Activated CD8-positive, alpha-beta T cell treated with anti-CD3 and anti-CD28 coated beads for 36 hours (primary cell): Measurements from ENCODE around the gene CLCN5. TPM values are rescaled to one million over a fixed set of nuclear protein-coding genes. Genes with fewer than 3 reads are reported as not detected.

ENCODE experiments used
- ATAC-seq: fragments of 200-7000 bp; cut with Tn5 transposase; one replicate; pipeline ENCODE4 v1.10.0; 2021; ENCODE audit warnings: mild to moderate bottlenecking, moderate library complexity
- CTCF ChIA-PET: fragments of 350-600 bp; sonication (Branson Sonifier 250); formaldehyde crosslinking; loops from one replicate; lab custom pipeline; 2021; ENCODE audit warnings: antibody characterized with exemption; lab: Charles Lee
- POLR2A ChIA-PET: fragments of 350-600 bp; sonication (Branson Sonifier 250); formaldehyde crosslinking; loops from one replicate; lab custom pipeline; 2021; ENCODE audit warnings: antibody characterized with exemption; lab: Charles Lee
- DNase-seq: peaks from one replicate; pipeline ENCODE4 v3.0.0-alpha.2; 2020
- H3K27ac Mint-ChIP-seq: one replicate; pipeline ENCODE4 v1.8.0; 2021; ENCODE audit warnings: mild to moderate bottlenecking, mixed read lengths
- H3K27me3 Mint-ChIP-seq: one replicate; pipeline ENCODE4 v1.8.0; 2021; ENCODE audit warnings: mixed read lengths
- H3K36me3 Mint-ChIP-seq: one replicate; pipeline ENCODE4 v1.8.0; 2021; ENCODE audit warnings: low read depth, mixed read lengths
- H3K4me1 Mint-ChIP-seq: one replicate; pipeline ENCODE4 v1.8.0; 2021; ENCODE audit warnings: low read depth, mixed read lengths
- H3K4me3 Mint-ChIP-seq: one replicate; pipeline ENCODE4 v1.8.0; 2021; ENCODE audit warnings: mild to moderate bottlenecking, moderate library complexity, mixed read lengths
- H3K9me3 Mint-ChIP-seq: one replicate; pipeline ENCODE4 v1.8.0; 2021; ENCODE audit warnings: mixed read lengths
- CTCF ChIP-seq: fragments of 200-600 bp; IDR thresholded peaks from one replicate; pipeline ENCODE4 v1.8.0; 2022; ENCODE audit warnings: antibody characterized with exemption, mild to moderate bottlenecking
- intact Hi-C: fragments of 100-400 bp; cut with micrococcal nuclease; formaldehyde crosslinking; loops from one replicate; pipeline ENCODE4 v1.10.0; 2022
- total RNA-seq, 2 experiments: library from RNA; stranded (reverse); gene quantifications; one replicate each; pipeline ENCODE4 v1.2.3, GENCODE V29; 2021

CLCN5 gene
- 1 to 10 TPM; 1.7 TPM for total RNA-seq

GRCh38 chrX:49922291-49923241 is at the start of gene CLCN5:
CLCN5 (plus strand) TSS chrX:49922596; CDS start chrX:49925299, 2,703 bp downstream.
- peak within 1 kb of the TSS; percentile 74 for H3K4me3 Mint-ChIP-seq
- ATAC-seq = peak; percentile 97
- intact Hi-C loops = loop anchor here (5.0 kb wide), 1 partner anchor 40 kb away; no protein-coding TSS in a partner anchor
- no peaks in the 10 kb centered on the region for H3K27me3 Mint-ChIP-seq
- H3K27ac Mint-ChIP-seq = peak within 1 kb of the TSS; percentile 68
- no peaks in the 10 kb centered on the region for H3K9me3 Mint-ChIP-seq
- peak; percentile 96 for DNase-seq
- CTCF ChIA-PET = interaction anchor here (1.2 to 7.7 kb wide), 5 partner anchors 10 to 282 kb away, joined by 3 to 57 read pairs (median 5); partner anchors contain the start of gene CCNB3
- no peak for TF ChIP-seq CTCF
- peaks cover 7% of the 10 kb centered on the region for H3K4me1 Mint-ChIP-seq
- H3K36me3 Mint-ChIP-seq = peaks cover 2% of the 10 kb centered on the region
- POLR2A ChIA-PET = no interaction called here

GRCh38 chrX:49876750-49877149 is 45.6 kb upstream of the CLCN5 start:
- Mint-ChIP-seq H3K36me3 (no peaks in the 10 kb centered on the region), H3K27ac (no peak overlapping the region), H3K4me3 (no peak overlapping the region), H3K4me1 (peaks cover 21% of the 10 kb centered on the region), H3K9me3 (no peaks in the 10 kb centered on the region), H3K27me3 (no peaks in the 10 kb centered on the region)
- peak; percentile 46 for TF ChIP-seq CTCF
- intact Hi-C loops = loop anchor here (10.0 kb wide), 1 partner anchor 112 kb away; no protein-coding TSS in a partner anchor
- POLR2A ChIA-PET = no interaction called here
- peak; percentile 35 for DNase-seq
- CTCF ChIA-PET = interaction anchor here (0.6 to 2.1 kb wide), 4 partner anchors 12 to 46 kb away, joined by 3 to 7 read pairs (median 4); partner anchors contain the start of gene CLCN5
- ATAC-seq = no peak

DNA sequence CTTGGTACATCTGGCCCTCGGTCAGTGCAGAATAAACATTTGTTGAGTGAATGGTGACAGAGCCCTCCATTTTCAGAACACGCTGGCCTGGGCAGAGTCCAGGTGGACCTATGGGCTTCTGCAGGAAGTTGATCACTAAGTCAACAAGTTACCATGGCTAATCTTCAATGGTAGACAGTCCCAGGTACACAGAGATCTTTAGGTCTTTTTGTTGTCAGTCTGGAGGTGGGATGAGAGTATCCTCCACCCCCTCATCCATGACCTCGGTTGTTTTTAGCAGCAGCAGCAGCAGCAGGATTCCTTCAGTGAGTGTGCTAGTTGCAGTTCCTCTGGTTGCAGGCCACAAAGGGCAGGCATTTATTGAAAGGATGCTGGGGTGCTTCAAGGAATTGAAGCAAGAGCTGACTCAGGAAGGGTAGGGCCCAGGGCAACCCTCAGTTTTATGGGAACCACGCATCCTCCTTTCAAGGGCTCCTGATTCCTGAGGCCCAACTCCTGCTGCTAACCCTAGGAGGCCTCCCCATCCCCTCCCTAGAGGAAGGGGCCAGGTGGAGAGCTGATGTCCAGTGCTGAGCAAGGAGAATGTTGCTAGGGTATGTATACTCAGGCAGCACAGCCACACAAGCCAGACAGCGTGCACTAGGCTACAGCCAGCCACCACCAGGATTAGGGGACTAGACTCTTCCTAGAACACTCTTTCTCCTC is 44.8 kb upstream of the CLCN5 start:
- Mint-ChIP-seq H3K36me3 (no peaks in the 10 kb centered on the region), H3K27ac (peak overlapping the region; percentile 5), H3K4me1 (peaks cover 22% of the 10 kb centered on the region), H3K27me3 (no peaks in the 10 kb centered on the region), H3K4me3 (no peak overlapping the region), H3K9me3 (no peaks in the 10 kb centered on the region)
- intact Hi-C loops = loop anchor here (10.0 kb wide), 1 partner anchor 113 kb away; no protein-coding TSS in a partner anchor
- ATAC-seq = no peak
- ChIA-PET CTCF (interaction anchor here (1.0 to 2.4 kb wide), 5 partner anchors 35 to 116 kb away, joined by 3 to 12 read pairs (median 4); partner anchors contain the start of gene CLCN5), POLR2A (no interaction called here)
- no peak for DNase-seq
- no peak for TF ChIP-seq CTCF

GRCh38 chrX:49878128-49878833 is 44.1 kb upstream of the CLCN5 start:
- intact Hi-C loops = loop anchor here (10.0 kb wide), 1 partner anchor 113 kb away; no protein-coding TSS in a partner anchor
- POLR2A ChIA-PET = no interaction called here
- H3K9me3 Mint-ChIP-seq = no peaks in the 10 kb centered on the region
- ATAC-seq (no peak), DNase-seq (no peak)
- no peaks in the 10 kb centered on the region for H3K27me3 Mint-ChIP-seq
- CTCF ChIA-PET = interaction anchor here (0.9 to 2.4 kb wide), 5 partner anchors 37 to 117 kb away, joined by 3 to 12 read pairs (median 6); partner anchors contain the start of gene CLCN5
- H3K4me3 Mint-ChIP-seq = peak overlapping the region; percentile 69
- no peak for TF ChIP-seq CTCF
- peaks cover 23% of the 10 kb centered on the region for H3K4me1 Mint-ChIP-seq
- no peaks in the 10 kb centered on the region for H3K36me3 Mint-ChIP-seq
- H3K27ac Mint-ChIP-seq = peak overlapping the region; percentile 70
